Measurements from ENCODE around the gene UGT2A3.
"Not testable (repeated sequence)": the region's sequence is repeated elsewhere in the genome, so short reads cannot be mapped to it uniquely, and the experiment has no call there.

UGT2A3 gene

DNA sequence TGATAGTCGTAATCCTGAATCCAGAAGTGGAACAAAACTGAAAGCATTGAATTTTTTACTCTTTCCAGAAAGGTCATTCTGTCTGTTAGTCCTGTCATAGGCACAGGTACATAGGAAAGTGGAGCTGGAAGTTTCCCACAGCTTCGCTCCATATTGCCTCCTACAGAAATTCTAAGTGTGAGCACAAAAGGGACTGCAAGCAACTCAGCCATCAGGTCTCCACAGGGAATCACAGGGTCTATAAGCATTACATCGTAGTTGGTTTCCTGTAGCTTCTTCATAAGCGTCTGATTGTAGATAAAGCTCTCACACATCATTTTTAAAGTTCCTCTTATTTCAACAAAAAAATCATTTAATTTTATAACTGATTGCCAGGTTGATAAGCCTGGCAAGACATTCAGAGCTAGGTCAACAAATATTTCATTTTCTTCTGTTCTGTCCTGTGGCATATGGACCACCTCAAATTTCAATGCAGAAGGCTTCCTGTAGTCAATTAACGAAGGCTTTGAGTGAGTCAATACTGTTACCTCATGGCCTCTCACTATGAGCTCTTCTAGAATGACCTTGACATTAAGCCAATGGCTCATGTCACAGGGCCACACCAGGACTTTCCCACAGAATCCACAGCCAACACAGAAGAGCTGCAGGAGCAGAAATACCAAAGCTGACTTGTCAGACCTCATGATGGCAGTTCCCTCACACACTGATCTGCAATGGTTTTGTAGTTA, at the start of gene UGT2A3:
UGT2A3 (minus strand) TSS at position 727 of the 728 bp plus-strand sequence; CDS start at position 683, 44 bp downstream.
- Histone ChIP-seq H3K9ac (ENCODE audit: low read depth in 1 of 2, low read length in 2 of 2) (peak within 1 kb of the TSS; percentile 20 to 70), H3K9me3 (ENCODE audit: control insufficient read depth in 1 of 2, low read length in 2 of 2) (no peaks in the 10 kb centered on the region), H3K27me3 (ENCODE audit: control insufficient read depth in 1 of 2, insufficient read depth in 2 of 2, low read length in 2 of 2) (no peaks in the 10 kb centered on the region), H3K27ac (ENCODE audit: low read depth, low read length) (peak within 1 kb of the TSS; percentile 35), H3K4me3 (ENCODE audit: low read depth in 1 of 2, low read length in 2 of 2) (peak within 1 kb of the TSS; percentile 60 to 73), H3K4me1 (ENCODE audit: control insufficient read depth in 1 of 2, insufficient read depth in 2 of 2, low read length in 2 of 2) (peaks cover 7 to 19% of the 10 kb centered on the region in 2 donors), H3K36me3 (ENCODE audit: control insufficient read depth in 1 of 2, insufficient read depth in 2 of 2, low read length in 2 of 2) (no peaks in the 10 kb centered on the region)

DNA sequence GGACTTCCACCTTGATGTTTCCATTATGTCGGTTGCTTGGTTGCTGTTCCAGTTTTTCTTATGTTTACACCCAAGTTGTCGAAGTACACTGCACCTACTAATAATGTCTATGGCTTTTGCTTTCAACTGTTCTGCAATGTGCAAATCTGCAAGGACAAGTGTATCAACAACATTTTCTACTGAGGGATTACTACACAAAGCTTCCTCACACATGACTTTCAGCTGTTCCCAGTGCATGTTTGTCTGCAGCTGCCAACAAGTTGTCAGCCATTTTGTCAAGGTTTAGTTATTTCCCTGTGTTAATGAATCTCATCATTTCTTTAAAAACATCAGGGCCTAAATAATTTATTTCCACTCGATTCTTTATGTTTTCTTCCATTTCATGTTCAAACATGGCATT, 45.4 kb upstream of the UGT2A3 start:
- no peak overlapping the region for H3K4me3 ChIP-seq (ENCODE audit: low read depth in 1 of 2, low read length in 2 of 2)
- H3K27ac ChIP-seq (ENCODE audit: low read depth, low read length): no peak overlapping the region
- no peaks in the 10 kb centered on the region for H3K9me3 ChIP-seq (ENCODE audit: control insufficient read depth in 1 of 2, low read length in 2 of 2)
- H3K9ac ChIP-seq (ENCODE audit: low read depth in 1 of 2, low read length in 2 of 2): no peak overlapping the region
- no peaks in the 10 kb centered on the region for H3K27me3 ChIP-seq (ENCODE audit: control insufficient read depth in 1 of 2, insufficient read depth in 2 of 2, low read length in 2 of 2)
- H3K36me3 ChIP-seq (ENCODE audit: control insufficient read depth in 1 of 2, insufficient read depth in 2 of 2, low read length in 2 of 2): no peaks in the 10 kb centered on the region
- H3K4me1 ChIP-seq (ENCODE audit: control insufficient read depth in 1 of 2, insufficient read depth in 2 of 2, low read length in 2 of 2): no peaks in the 10 kb centered on the region

DNA sequence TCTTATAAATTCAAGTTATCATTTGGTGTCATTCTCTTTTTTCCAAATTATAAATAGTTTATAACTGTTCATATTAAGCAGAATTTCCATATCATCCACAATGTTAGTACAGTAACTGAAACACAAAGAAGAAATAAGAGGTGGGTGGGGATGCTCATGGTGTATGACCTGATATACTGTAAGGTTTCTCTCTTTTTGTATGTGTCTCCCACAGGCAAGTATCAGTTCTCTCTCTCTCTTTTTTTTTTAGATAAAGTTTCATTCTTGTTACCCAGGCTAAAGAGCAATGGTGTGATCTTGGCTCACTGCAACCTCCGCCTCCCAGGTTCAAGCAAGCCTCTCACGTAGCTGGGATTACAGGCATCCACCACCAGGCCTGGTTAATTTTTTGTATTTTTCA, 43.7 kb upstream of the UGT2A3 start:
- Histone ChIP-seq H3K36me3 (ENCODE audit: control insufficient read depth in 1 of 2, insufficient read depth in 2 of 2, low read length in 2 of 2) (no peaks in the 10 kb centered on the region), H3K27ac (ENCODE audit: low read depth, low read length) (no peak overlapping the region), H3K4me1 (ENCODE audit: control insufficient read depth in 1 of 2, insufficient read depth in 2 of 2, low read length in 2 of 2) (no peaks in the 10 kb centered on the region), H3K27me3 (ENCODE audit: control insufficient read depth in 1 of 2, insufficient read depth in 2 of 2, low read length in 2 of 2) (no peaks in the 10 kb centered on the region), H3K9me3 (ENCODE audit: control insufficient read depth in 1 of 2, low read length in 2 of 2) (no peaks in the 10 kb centered on the region), H3K4me3 (ENCODE audit: low read depth in 1 of 2, low read length in 2 of 2) (no peak overlapping the region), H3K9ac (ENCODE audit: low read depth in 1 of 2, low read length in 2 of 2) (no peak overlapping the region)

- Histone ChIP-seq H3K36me3 (ENCODE audit: control insufficient read depth in 1 of 2, insufficient read depth in 2 of 2, low read length in 2 of 2) (no peaks in the 10 kb centered on the region), H3K9me3 (ENCODE audit: control insufficient read depth in 1 of 2, low read length in 2 of 2) (peaks cover 0 to 6% of the 10 kb centered on the region in 2 donors), H3K27ac (ENCODE audit: low read depth, low read length) (no peak overlapping the region), H3K27me3 (ENCODE audit: control insufficient read depth in 1 of 2, insufficient read depth in 2 of 2, low read length in 2 of 2) (no peaks in the 10 kb centered on the region), H3K9ac (ENCODE audit: low read depth in 1 of 2, low read length in 2 of 2) (no peak overlapping the region), H3K4me3 (ENCODE audit: low read depth in 1 of 2, low read length in 2 of 2) (no peak overlapping the region), H3K4me1 (ENCODE audit: control insufficient read depth in 1 of 2, insufficient read depth in 2 of 2, low read length in 2 of 2) (no peaks in the 10 kb centered on the region)
These were observed 35.4 kb upstream of the UGT2A3 start for GRCh38 chr4:68987007-68987406.

GRCh38 chr4:68985442-68985841, 33.8 kb upstream of the UGT2A3 start:
- no peaks in the 10 kb centered on the region for H3K4me1 ChIP-seq (ENCODE audit: control insufficient read depth in 1 of 2, insufficient read depth in 2 of 2, low read length in 2 of 2)
- peaks cover 0 to 6% of the 10 kb centered on the region in 2 donors for H3K9me3 ChIP-seq (ENCODE audit: control insufficient read depth in 1 of 2, low read length in 2 of 2)
- no peaks in the 10 kb centered on the region for H3K36me3 ChIP-seq (ENCODE audit: control insufficient read depth in 1 of 2, insufficient read depth in 2 of 2, low read length in 2 of 2)
- no peak overlapping the region for H3K27ac ChIP-seq (ENCODE audit: low read depth, low read length)
- H3K4me3 ChIP-seq (ENCODE audit: low read depth in 1 of 2, low read length in 2 of 2): no peak overlapping the region
- H3K9ac ChIP-seq (ENCODE audit: low read depth in 1 of 2, low read length in 2 of 2): no peak overlapping the region
- no peaks in the 10 kb centered on the region for H3K27me3 ChIP-seq (ENCODE audit: control insufficient read depth in 1 of 2, insufficient read depth in 2 of 2, low read length in 2 of 2)

DNA sequence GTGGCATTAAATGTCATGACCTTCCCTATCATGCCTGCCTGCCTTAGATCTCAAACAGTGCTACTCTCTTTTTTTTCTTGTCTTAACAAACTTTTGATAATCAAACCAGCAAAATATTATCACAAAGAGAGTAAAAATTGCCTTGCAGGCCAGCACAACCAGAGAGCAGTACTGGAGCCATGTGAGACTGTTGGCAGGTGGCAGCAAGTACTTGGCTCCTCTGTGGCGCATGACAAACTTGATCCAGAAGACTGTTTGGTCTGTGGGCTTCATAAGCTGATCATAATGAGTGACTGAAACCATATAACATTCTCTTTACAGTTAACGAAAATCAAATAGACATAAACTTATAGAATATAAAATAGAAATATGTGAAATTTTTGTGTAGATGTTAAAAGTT, 33.3 kb upstream of the UGT2A3 start:
- Histone ChIP-seq H3K4me3 (ENCODE audit: low read depth in 1 of 2, low read length in 2 of 2) (no peak overlapping the region), H3K27ac (ENCODE audit: low read depth, low read length) (no peak overlapping the region), H3K27me3 (ENCODE audit: control insufficient read depth in 1 of 2, insufficient read depth in 2 of 2, low read length in 2 of 2) (no peaks in the 10 kb centered on the region), H3K9me3 (ENCODE audit: control insufficient read depth in 1 of 2, low read length in 2 of 2) (peaks cover 0 to 6% of the 10 kb centered on the region in 2 donors), H3K36me3 (ENCODE audit: control insufficient read depth in 1 of 2, insufficient read depth in 2 of 2, low read length in 2 of 2) (no peaks in the 10 kb centered on the region), H3K4me1 (ENCODE audit: control insufficient read depth in 1 of 2, insufficient read depth in 2 of 2, low read length in 2 of 2) (no peaks in the 10 kb centered on the region), H3K9ac (ENCODE audit: low read depth in 1 of 2, low read length in 2 of 2) (no peak overlapping the region)

GRCh38 chr4:68963374-68963773, 11.8 kb upstream of the UGT2A3 start:
- Histone ChIP-seq H3K27me3 (ENCODE audit: control insufficient read depth in 1 of 2, insufficient read depth in 2 of 2, low read length in 2 of 2) (no peaks in the 10 kb centered on the region), H3K4me1 (ENCODE audit: control insufficient read depth in 1 of 2, insufficient read depth in 2 of 2, low read length in 2 of 2) (peaks cover 0 to 6% of the 10 kb centered on the region in 2 donors), H3K9me3 (ENCODE audit: control insufficient read depth in 1 of 2, low read length in 2 of 2) (peaks cover 0 to 7% of the 10 kb centered on the region in 2 donors), H3K27ac (ENCODE audit: low read depth, low read length) (no peak overlapping the region), H3K36me3 (ENCODE audit: control insufficient read depth in 1 of 2, insufficient read depth in 2 of 2, low read length in 2 of 2) (no peaks in the 10 kb centered on the region), H3K9ac (ENCODE audit: low read depth in 1 of 2, low read length in 2 of 2) (no peak overlapping the region), H3K4me3 (ENCODE audit: low read depth in 1 of 2, low read length in 2 of 2) (no peak overlapping the region)

DNA sequence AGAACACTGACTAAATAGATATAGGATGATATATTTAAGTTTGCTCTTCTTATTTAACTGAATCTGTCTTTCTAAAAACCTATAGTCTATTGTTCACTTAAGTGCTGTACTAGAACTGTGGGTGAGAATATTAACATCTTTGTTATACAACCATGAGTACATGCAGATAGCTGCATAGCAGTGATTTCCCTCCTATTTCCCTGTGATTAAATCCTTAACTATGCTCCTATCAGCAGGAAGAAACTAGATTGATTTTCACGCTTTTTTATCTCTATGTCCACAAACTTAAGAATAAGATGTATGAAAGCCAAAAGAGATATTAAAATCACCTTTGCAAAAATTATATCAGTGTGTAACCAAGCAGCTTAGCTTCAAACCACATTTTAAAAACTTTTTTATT, 11.3 kb upstream of the UGT2A3 start:
- no peaks in the 10 kb centered on the region for H3K36me3 ChIP-seq (ENCODE audit: control insufficient read depth in 1 of 2, insufficient read depth in 2 of 2, low read length in 2 of 2)
- peaks cover 0 to 7% of the 10 kb centered on the region in 2 donors for H3K9me3 ChIP-seq (ENCODE audit: control insufficient read depth in 1 of 2, low read length in 2 of 2)
- no peak overlapping the region for H3K4me3 ChIP-seq (ENCODE audit: low read depth in 1 of 2, low read length in 2 of 2)
- H3K27ac ChIP-seq (ENCODE audit: low read depth, low read length): no peak overlapping the region
- peaks cover 0 to 6% of the 10 kb centered on the region in 2 donors for H3K4me1 ChIP-seq (ENCODE audit: control insufficient read depth in 1 of 2, insufficient read depth in 2 of 2, low read length in 2 of 2)
- H3K27me3 ChIP-seq (ENCODE audit: control insufficient read depth in 1 of 2, insufficient read depth in 2 of 2, low read length in 2 of 2): no peaks in the 10 kb centered on the region
- H3K9ac ChIP-seq (ENCODE audit: low read depth in 1 of 2, low read length in 2 of 2): no peak overlapping the region

GRCh38 chr4:68960294-68961163, 8.9 kb upstream of the UGT2A3 start:
- no peaks in the 10 kb centered on the region for H3K36me3 ChIP-seq (ENCODE audit: control insufficient read depth in 1 of 2, insufficient read depth in 2 of 2, low read length in 2 of 2)
- peaks cover 0 to 6% of the 10 kb centered on the region in 2 donors for H3K4me1 ChIP-seq (ENCODE audit: control insufficient read depth in 1 of 2, insufficient read depth in 2 of 2, low read length in 2 of 2)
- no peak overlapping the region for H3K4me3 ChIP-seq (ENCODE audit: low read depth in 1 of 2, low read length in 2 of 2)
- H3K27ac ChIP-seq (ENCODE audit: low read depth, low read length): no peak overlapping the region
- H3K27me3 ChIP-seq (ENCODE audit: control insufficient read depth in 1 of 2, insufficient read depth in 2 of 2, low read length in 2 of 2): no peaks in the 10 kb centered on the region
- no peaks in the 10 kb centered on the region for H3K9me3 ChIP-seq (ENCODE audit: control insufficient read depth in 1 of 2, low read length in 2 of 2)
- H3K9ac ChIP-seq (ENCODE audit: low read depth in 1 of 2, low read length in 2 of 2): no peak overlapping the region

DNA sequence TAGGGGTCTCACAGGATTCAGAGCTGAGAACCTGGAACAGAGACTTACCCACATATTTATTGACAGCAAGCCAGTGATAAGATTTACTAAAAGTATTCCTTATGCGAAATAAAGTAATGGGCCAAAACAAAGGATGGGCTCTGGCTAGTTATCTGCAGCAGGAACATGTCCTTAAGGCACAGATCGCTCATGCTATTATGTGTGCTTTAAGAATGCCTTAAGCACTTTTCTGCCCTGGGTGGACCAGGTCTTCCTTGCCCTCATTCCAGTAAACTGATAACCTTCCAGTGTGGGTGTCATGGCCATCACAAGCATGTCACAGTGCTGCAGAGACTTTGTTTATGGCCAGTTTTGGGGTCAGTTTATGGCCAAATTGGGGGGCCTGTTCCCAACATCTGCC, 7.5 kb upstream of the UGT2A3 start:
- not testable (repeated sequence) for H3K27me3 ChIP-seq (ENCODE audit: control insufficient read depth in 1 of 2, insufficient read depth in 2 of 2, low read length in 2 of 2); H3K4me3 ChIP-seq (ENCODE audit: low read depth in 1 of 2, low read length in 2 of 2); H3K9me3 ChIP-seq (ENCODE audit: control insufficient read depth in 1 of 2, low read length in 2 of 2); H3K9ac ChIP-seq (ENCODE audit: low read depth in 1 of 2, low read length in 2 of 2); H3K27ac ChIP-seq (ENCODE audit: low read depth, low read length); H3K36me3 ChIP-seq (ENCODE audit: control insufficient read depth in 1 of 2, insufficient read depth in 2 of 2, low read length in 2 of 2)
- peaks cover 4 to 13% of the 10 kb centered on the region in 2 donors for H3K4me1 ChIP-seq (ENCODE audit: control insufficient read depth in 1 of 2, insufficient read depth in 2 of 2, low read length in 2 of 2)
